A673 (cell line): ENCODE measurements around the gene SACS.

Experiments used
- EZH2 ChIP-seq: fragments of 200-600 bp; sonication (generic); IDR thresholded peaks from 2 replicates; pipeline ENCODE4 v1.6.1; 2017; ENCODE audit warnings: borderline replicate concordance, low read depth, mild to moderate bottlenecking, mixed read lengths, antibody characterized with exemption, low read length; ENCODE audit not compliant: poor library complexity, severe bottlenecking
- TF ChIP-seq, protein P1 (sequence below): fragments of 300-800, 200-600 bp; sonication (generic); conservative IDR thresholded peaks from 2 replicates; pipeline ENCODE4 v1.5.1; 2017; ENCODE audit warnings: low read depth, mild to moderate bottlenecking, antibody characterized with exemption, low read length, moderate library complexity, mixed read lengths

DNA sequence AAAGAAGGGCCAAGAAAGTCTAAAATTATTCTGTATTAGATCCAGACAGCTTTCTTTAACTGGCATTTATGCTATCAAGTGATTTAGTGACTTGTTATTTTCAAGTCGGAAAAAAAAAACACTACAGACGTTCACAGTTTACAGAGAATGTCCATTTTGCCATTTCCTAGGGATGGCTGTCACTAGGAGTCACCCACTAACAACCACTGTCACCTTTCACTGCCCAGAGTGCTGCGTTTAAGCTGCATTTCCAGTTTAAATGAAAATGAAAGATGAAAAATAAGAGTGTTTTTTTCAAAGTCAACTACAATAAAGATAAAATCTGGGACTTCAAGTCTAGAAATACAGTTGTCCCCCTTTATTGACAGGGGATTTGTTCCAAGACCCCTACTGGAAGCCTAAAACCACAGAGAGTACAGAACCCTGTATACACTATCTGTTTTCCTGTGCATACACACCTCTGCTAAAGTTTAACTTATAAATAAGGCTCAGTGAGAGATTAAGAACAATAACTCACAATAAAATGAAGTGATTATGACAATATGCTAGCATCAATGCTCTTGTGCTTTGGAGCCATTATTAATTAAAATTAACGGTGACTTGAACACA lies 112.5 kb downstream of the SACS start:
- no peak for TF ChIP-seq EZH2
- TF ChIP-seq, protein P1, sequence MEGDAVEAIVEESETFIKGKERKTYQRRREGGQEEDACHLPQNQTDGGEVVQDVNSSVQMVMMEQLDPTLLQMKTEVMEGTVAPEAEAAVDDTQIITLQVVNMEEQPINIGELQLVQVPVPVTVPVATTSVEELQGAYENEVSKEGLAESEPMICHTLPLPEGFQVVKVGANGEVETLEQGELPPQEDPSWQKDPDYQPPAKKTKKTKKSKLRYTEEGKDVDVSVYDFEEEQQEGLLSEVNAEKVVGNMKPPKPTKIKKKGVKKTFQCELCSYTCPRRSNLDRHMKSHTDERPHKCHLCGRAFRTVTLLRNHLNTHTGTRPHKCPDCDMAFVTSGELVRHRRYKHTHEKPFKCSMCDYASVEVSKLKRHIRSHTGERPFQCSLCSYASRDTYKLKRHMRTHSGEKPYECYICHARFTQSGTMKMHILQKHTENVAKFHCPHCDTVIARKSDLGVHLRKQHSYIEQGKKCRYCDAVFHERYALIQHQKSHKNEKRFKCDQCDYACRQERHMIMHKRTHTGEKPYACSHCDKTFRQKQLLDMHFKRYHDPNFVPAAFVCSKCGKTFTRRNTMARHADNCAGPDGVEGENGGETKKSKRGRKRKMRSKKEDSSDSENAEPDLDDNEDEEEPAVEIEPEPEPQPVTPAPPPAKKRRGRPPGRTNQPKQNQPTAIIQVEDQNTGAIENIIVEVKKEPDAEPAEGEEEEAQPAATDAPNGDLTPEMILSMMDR: no peak
